GM19452 (cell line): ENCODE results near the gene TMCO4.
"Not testable (repeated sequence)": the region's sequence is repeated elsewhere in the genome, so short reads cannot be mapped to it uniquely, and the experiment has no call there.

Experiments
- ATAC-seq: cut with Tn5 transposase; IDR thresholded peaks from one replicate; pipeline ENCODE4 v1.9.1; 2021; ENCODE audit not compliant: unreplicated experiment

The TMCO4 gene

DNA sequence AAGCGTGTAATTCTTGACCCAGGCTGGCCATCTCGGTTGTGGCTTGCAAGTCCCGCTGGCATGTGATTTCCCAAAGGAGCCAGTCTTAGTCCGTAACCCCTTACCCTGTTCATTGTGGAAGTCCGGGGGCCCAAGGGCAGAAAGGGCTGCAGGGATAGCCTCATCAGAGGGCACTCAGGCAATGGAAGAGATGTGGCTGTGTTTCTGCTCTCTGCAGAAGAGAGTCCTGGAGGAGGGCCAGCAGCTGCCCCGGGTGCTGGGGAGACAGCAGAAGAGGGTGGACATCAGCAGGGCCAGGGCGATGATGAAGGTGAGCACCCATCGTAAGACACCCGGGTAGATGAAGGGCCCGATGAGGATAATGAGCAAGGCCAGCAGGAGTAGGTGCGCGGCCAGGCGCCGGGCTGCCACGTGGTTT, 14.5 kb upstream of the TMCO4 start:
- no peak for ATAC-seq

DNA sequence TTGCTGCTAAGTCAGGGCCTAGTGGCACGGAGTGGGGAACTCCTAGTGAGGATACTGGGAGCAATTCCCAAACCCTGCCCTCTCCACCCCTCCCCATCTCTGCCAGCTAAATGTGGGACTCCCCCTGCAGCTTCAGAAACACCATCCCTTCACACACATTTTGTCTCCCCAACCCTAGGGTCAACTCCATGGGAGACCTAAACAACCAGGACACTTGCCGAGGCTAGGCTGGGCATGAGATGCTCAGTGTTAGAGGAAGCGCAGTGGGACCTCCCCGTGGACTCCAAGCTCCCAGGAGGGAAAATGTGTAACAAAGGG, 13.9 kb upstream of the TMCO4 start:
- no peak for ATAC-seq

DNA sequence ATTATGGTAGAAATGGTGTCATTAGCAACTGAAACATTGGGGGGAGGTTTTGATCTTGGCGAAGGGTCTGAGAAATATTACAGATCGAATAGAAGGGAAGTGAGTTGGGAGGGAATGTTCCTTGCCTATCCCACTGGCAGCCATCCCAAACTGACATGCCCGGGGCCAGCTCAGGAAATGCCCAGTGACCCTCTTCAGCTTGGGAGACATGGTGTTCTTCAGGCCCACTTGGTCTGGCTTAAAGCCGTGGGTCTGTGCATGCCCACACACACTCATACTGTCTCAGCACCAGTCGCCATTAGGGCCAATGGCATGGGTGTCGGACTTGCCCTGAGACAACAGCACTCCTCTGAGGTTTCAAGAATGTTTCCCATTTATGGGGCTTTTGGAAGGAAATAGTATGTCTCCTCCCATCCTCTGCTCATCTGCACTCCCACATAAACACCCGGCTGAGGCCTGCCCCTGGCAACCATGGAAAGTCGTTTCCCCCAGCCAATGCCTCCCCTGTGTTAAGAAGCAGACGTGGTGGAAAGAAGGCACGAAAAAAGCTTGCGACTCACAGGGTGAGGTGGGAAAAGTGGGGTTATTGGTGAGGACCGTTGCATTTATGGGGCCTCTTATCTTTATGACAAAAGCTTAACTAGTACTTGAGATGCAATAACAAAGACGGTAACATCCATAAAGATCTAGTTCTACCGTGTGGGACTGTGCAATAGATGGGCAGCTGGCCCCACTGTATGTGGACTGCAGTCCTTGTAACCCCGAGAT, 13.3 kb upstream of the TMCO4 start:
- ATAC-seq = no peak

DNA sequence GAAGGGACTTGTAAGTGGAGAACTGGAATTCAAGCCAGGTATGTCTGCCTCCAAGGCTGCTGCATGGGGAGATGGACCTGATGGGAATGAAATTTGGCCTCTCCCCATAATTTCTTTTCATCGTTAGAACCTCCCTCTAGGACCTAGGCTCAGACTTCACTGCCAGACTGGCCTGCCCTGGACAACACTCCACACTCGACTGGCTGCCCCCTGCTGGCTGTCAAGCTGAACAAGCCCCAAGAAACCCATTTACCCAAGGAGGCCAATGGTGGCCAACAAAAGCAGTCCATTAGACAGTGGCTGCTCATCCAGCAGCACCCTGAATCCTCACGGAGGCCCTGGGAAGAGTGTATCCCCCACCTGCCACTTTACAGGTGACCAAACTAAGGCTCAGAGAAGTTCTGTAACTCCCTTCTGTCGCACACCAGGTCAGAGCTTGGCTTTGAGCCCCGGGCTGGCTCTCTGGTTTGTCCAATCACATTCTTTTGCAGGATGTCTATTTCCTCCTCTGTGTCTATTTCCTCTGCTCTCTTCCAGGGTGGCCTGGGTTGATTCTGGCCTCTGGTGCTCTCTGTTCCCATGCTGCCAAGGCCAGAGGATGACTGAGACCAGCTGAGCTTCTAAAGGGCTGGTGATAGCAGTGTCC, 11.6 kb upstream of the TMCO4 start:
- no peak for ATAC-seq

DNA sequence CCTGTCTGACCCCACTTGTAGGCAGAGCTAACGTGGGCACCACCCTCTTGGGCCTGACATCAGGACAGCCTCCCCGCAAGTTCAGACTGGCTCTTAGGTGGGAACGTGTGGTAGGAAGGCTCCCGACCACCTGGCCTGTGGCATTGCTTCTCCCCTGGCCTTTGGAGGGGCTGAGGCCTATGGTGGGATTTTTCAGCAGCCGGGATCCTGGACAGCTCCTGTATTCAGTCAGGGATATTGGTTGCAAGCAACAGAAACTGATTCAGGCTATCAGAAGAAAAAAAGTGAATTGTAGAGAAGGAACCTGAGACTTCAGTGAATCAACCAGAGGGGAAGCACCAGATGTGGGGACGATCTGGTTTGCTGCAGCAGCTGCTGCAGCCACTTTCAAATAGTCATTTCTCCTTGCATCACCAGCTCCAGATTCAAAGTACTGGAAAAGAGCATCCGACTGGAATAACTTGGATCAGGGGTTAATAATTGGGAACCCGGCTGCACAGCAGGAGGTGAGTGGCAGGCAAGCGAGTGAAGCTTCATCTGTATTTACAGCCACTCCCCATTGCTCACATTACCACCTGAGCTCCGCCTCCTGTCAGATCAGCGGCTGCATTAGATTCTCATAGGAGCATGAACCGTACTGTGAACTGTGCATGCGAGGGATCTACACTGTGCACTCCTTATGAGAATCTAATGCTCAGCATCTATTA, 9.5 kb upstream of the TMCO4 start:
- no peak for ATAC-seq

DNA sequence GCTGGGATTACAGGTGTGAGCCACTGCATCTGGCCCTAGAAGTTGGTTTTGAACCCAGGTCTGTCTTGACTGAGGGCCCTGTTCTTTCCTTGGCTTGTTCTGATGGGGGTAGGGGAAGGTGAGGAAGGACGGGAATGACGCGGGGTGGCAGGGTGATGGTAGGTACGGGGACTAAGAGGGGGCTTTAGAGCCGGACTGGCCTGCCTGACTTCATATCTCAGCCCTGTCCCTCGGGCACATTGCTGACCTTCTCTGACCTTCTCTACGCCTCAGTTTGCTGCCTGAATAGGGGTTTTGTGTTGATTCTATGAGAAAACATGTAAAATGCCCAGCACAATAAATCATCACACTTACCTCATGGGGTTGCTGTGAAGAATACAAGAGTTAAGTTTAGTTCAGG, 8.6 kb upstream of the TMCO4 start:
- ATAC-seq = no peak

DNA sequence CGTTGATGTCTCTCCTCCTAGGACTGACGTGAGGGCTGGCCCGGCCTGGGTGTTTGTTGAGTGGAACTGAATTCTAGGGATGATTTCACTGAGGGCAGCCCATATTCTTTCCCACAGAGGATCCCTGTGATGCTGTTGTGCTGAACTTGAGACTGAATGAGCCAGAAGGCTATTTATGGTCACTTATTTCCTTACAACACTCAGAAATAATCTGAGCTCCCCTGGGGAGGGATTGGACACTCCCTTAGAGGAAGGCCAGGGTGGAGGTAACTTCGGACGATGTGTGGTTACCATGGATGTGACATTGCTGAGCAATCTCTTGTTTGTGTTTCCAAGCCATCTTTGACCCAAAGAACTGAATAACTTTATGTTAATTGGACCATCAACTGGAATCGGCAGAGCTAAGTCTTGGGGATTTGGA, 5.1 kb upstream of the TMCO4 start:
- ATAC-seq = no peak

DNA sequence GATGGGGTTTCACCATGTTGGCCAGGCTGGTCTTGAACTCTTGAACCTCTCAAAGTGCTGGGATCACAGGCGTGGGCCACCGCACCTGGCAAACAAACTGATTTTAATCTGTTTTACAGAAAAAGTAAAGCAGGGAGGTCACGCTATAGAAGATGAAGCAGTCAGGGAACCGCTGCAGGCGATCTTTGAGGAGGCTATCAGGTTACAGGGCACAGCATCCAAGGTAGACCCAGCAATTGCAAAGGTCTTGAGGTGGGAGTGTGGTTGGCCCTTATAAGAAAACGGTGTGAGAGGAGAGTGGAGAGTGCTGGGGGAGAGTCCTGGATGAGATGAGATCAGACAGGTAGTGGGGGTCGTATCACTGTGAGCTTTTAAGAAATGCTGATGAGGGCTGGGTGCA, 2.6 kb upstream of the TMCO4 start:
- ATAC-seq = no peak

DNA sequence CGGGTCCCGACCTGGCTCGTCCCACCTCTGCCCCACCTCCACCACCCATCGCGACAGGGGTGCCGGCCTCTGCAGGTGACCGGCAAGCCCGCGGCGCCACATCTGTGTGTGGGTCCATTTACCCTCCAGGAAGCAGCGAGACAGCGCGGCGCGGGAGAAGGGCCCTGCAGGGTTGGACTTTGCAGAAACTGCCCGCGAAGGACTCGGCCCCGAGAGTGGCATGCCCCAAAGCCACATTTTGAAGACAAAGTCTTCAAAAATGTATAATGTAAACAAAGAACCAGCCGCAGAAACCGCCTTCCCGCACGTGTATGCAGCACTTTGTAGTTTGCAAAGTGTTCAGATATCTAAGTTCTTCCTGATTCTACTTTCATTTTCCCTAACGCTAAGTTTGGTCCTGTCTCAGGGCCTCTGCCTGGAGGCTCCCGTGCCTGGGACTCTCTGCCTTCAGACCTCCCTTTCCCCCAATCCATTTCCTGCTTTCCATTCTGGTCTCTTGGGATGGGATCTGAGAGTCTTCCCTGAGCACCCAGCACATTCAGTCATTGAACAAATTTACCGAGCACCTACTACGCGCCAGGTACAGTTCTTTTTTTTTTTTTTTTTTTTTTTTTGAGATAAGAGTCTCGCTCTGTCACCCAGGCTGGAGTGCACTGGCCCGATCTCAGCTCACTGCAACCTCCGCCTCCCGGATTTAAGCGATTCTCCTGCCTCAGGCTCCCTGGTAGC, 524 bp upstream of the TMCO4 start:
- ATAC-seq = peak; percentile 51

DNA sequence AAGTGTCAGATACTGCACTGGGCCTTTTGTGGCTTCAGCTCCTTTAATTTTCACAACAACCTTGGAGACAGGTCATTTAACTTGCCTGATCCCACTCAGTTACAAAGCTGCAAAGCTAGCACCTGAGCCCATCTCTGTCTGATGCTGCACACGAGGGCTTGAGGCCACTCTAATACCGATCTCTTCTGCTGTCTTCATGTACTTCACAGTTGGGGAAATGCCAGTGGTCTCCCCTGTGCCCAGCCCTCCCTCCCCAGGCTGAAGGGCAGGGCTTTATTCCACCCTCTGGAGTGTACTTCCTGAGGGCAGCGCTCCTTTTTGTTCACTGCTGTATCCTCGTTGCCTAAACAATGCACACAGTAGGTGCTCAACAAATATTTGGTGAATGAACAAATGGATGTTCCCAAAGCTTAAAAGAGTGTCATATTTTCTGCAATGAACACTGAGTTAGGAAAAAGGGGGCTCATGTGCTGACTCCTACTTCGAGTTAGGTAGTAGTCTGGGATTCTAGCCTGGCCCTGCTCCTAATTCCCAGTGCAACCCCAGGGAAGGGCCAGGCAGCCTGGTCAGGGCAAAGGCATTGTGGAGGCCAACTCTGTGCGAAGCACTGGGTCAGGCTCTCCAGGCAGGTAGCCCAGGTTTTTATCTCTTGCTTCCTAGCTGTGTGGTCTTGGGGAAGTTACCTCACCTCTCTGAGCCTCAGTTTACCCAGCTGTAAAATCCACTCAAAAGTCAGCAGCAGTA, 1.1 kb downstream of the TMCO4 start:
- no peak for ATAC-seq

DNA sequence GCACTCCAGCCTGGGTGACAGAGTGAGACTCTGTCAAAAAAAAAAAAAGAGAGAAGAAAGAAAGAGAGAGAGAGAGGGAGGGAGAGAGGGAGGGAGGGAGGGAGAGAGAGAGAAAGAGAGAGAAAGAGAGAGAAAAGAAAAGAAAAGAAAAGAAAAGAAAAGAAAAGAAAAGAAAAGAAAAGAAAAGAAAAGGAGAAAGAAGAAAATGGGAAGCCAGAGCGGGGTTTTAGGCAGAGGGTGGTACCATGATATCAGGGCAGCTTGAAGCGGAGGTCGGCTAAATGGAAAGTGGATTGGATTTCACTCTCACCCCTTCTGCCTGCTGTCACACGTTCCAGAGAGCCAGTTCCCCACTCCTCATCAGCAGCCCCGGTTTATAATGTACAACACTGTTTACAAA, 1.9 kb downstream of the TMCO4 start:
- ATAC-seq = no peak

DNA sequence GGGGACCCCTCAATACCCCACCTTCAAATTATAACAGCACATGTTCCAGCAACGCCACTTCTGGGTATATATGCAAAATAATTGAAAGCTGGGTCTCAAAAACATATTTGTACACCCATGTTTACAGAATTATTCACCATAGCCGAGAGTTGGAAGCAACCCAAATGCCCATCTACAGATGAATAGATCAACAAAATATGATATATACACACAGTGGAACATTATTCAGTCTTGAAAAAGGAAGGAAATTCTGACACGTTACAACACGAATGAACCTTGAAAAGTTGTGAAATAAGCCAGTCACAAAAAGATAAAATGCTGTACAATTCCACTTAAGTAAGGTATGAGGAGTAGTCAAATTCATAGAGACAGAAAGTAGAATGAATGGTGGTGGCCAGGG, 5.1 kb downstream of the TMCO4 start:
- ATAC-seq = no peak

DNA sequence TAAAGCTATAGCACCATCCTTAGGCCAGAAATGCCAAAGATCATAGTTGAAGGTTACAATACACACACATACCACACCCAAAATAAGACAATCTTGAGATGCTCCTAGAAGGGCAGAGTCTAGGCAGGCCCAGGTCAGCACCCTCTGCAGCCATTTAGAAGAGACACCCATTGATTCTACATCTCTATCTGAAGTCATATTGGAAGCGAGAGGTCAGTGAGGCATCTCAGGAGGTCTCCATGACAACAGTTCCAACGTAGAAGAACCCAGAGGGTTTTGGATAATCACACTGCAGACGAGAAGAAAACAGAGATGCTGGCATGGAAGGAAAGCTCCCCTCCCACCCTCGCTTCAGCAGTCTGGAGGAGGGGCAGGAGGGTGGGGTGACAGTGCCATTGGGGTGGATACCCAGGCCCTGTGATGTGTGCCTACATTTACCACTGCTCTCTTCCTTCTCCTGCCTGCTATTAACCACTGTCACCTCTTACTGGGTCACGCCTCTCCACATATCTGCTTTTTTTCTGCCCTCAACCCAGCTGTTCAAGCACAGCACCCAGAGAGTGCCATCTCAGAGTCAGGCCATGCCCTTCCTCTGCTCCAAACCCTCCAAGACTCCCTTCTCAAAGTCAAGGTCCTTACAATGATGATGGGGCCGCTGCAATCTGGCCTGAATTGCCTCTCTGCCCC, 6.2 kb downstream of the TMCO4 start:
- ATAC-seq = no peak

DNA sequence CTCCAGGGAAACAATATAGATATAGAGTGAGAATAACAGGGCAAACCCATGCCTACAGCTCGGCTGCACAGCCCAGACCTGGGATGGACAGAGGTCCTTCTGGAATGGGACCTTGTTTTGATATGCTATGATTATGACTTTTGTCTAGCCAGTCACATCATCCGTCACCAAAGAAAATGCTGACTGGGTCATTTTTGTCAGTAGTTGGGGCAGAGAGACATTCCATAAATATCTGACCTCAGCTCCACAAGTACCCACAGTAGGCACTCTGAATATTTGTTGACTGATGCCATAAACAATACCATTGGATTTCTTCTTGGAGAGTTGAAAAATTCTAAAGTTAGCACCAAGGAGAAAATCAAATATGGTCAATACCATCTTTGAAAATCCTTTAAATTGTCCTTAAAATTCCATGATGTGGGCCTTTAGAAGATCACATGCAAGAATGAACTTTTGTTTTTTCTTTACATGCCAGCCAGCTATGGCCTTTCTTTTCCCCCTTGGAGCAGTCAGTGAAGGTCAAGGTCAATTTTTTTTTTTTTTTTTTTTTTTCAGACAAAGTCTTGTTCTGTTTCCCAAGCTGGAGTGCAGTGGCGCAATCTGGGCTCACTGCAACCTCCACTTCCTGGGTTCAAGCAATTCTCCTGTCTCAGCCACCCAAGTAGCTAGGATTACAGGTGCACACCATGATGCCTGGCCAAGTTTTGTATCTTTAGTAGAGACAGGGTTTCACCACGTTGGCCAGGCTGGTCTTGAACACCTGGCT, 7.3 kb downstream of the TMCO4 start:
- no peak for ATAC-seq

DNA sequence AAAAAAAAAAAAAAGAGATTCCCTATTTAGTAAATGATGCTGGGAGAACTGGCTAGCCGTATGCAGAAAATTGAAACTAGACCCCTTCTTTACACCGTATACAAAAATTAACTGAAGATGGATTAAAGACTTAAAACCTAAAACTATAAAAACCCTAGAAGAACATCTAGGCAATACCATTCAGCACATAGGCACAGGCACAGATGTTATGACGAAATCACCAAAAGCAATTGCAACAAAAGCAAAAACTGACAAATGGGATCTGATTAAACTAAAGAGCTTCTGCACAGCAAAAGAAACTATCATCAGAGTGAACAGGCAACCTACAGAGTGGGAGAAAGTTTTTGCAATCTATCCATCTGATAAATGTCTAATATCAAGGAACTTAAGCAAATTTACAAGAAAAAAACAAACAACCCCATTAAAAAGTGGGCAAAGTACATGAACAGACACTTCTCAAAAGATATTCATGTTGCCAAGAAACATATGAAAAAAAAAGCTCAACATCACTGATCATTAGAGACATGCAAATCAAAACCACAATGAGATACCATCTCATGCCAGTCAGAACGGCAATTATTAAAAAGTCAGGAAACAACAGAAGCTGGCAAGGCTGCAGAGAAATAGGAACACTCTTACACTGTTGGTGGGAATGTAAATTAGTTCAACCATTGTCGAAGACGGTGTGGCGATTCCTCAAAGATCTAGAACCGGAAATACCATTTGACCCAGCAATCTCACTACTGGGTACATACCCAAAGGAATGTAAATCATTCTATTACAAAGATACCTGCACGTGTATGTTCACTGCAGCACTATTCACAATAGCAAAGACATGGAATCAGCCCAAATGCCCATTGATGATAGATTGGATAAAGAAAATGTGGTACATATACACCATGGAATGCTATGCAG, 9.4 kb downstream of the TMCO4 start:
- ATAC-seq = not testable (repeated sequence)

DNA sequence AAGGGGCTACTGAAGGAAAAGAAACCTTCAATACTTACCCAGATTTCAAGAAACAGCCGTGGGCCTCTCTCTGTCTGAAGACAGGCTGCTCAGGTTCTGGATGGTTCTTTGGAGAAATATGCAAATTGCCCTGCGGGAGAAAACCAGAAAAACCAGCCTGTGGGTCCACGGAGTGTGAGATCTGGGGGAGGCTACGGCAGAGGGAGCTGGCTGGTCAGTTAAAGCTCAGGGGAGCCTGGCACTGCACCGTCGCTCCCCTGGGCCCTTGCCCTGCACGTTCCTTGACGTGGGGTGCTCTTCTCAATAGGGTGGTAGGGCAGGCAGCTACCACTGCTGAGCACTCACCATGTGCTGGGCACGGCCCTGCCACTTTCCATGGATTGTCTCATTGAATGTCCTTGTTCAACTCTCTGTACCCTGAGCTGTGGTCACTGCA, 12.7 kb downstream of the TMCO4 start:
- no peak for ATAC-seq

DNA sequence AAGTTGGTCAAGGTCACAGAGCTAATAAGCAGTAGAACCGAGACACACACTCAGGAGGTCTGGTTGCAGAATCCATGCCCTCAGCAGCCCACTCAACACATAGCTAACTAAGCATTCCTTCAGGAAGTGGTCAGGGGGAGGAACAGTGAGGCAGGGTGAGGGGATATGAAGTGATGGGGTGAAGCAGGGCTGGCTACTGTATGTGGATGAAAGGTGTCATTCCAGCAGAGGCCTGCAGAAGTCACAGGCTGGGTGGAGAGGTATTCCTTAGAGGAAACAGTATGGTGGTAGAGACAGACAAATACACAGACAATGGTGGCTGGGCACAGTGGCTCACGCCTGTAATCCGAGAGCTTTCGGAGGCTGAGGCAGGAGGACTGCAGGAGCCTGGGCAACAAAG, 14.1 kb downstream of the TMCO4 start:
- ATAC-seq = no peak

DNA sequence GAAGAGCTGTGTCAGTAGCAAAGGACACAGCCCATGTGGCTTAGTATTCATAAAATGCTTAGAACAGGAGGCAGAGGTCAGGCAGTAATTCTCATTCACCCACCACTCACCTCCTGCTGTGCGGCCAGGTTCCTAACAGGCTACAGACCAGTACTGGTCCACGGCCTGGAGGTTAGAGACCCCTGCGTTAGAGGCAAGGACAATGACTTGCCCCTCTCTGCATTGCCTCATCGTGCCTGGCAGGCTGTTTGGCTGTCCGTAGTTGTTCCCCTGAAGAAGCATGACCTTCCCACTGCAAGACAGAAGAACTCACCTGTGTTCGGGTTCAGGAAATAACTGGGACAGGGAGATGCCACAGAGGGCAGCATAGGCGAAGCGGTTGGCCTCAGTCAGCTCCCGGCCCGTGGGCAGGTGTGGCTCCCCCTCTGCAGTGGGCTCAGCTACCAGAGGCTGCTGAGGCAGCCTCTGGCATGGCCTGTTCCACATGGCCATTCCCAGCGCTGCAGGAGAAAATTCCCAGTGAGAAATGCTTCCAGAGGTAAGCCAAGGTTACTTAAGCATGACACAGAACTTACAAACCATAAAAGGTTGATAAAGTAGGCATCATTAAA, 19.3 kb downstream of the TMCO4 start:
- ATAC-seq = no peak
